Measurements from ENCODE around the gene DNAJC8.

- TF ChIP-seq, protein P1, sequence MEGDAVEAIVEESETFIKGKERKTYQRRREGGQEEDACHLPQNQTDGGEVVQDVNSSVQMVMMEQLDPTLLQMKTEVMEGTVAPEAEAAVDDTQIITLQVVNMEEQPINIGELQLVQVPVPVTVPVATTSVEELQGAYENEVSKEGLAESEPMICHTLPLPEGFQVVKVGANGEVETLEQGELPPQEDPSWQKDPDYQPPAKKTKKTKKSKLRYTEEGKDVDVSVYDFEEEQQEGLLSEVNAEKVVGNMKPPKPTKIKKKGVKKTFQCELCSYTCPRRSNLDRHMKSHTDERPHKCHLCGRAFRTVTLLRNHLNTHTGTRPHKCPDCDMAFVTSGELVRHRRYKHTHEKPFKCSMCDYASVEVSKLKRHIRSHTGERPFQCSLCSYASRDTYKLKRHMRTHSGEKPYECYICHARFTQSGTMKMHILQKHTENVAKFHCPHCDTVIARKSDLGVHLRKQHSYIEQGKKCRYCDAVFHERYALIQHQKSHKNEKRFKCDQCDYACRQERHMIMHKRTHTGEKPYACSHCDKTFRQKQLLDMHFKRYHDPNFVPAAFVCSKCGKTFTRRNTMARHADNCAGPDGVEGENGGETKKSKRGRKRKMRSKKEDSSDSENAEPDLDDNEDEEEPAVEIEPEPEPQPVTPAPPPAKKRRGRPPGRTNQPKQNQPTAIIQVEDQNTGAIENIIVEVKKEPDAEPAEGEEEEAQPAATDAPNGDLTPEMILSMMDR (IDR thresholded peaks at IDR 0.05; ENCODE audit: low read depth, low read length, poor library complexity, severe bottlenecking), result no peak
- TF ChIP-seq EZH2phosphoT487 (IDR thresholded peaks at IDR 0.05; ENCODE audit: borderline replicate concordance, low read length), result no peak
These were observed 16.4 kb upstream of the DNAJC8 start for GRCh38 chr1:28249013-28249865.

Measured in DOHH2 (cell line).